Measurements from ENCODE around the gene UTS2B. TPM values are rescaled to one million over a fixed set of nuclear protein-coding genes. Genes with fewer than 3 reads are reported as not detected.

The UTS2B gene
- total RNA-seq, result 0.66 and 0.68 TPM in 2 replicates

GRCh38 chr3:191329654-191330529, at the start of gene UTS2B:
UTS2B (minus strand) TSS chr3:191330526; CDS start chr3:191282189, 48,337 bp downstream.

GRCh38 chr3:191328962-191329653, 1.2 kb downstream of the UTS2B start, which contains the start of gene CCDC50:
CCDC50 (plus strand) TSS chr3:191329394; CDS start chr3:191329675, 281 bp downstream.

Other genes with a start within 250 kb of the UTS2B start
- 0.87 and 0.92 TPM in 2 replicates for gene OSTN, start 131.3 kb downstream of the UTS2B start, total RNA-seq
- gene CCDC50, start 1.1 kb downstream of the UTS2B start, total RNA-seq, result 101 and 110 TPM in 2 replicates
- 0.68 TPM in 1 of 2 replicates, not detected in the other for gene PYDC2, start 130.6 kb upstream of the UTS2B start, total RNA-seq